Muscle of leg (tissue), 11 donors: ENCODE results near the gene F7. TPM values are rescaled to one million over a fixed set of nuclear protein-coding genes. Genes with fewer than 3 reads are reported as not detected.

Source experiments
- DNase-seq: peaks from one replicate; pipeline ENCODE4 v3.0.0; 2013
- H3K27ac ChIP-seq: one replicate; pipeline ENCODE4 v1.5.1; 2013; ENCODE audit warnings: mild to moderate bottlenecking, low read length, control low read depth
- H3K27me3 ChIP-seq: one replicate; pipeline ENCODE4 v1.6.1; 2013; ENCODE audit warnings: low read length; ENCODE audit not compliant: control insufficient read depth, insufficient read depth
- H3K36me3 ChIP-seq: one replicate; pipeline ENCODE4 v1.6.1; 2013; ENCODE audit warnings: low read length; ENCODE audit not compliant: control insufficient read depth, insufficient read depth
- H3K4me1 ChIP-seq: one replicate; pipeline ENCODE4 v1.6.1; 2013; ENCODE audit warnings: low read length; ENCODE audit not compliant: control insufficient read depth, insufficient read depth
- H3K4me3 ChIP-seq: one replicate; pipeline ENCODE4 v1.5.1; 2013; ENCODE audit warnings: low read length, control low read depth
- H3K9me3 ChIP-seq: replicated peaks from 2 replicates; pipeline ENCODE4 v1.6.1; 2013; ENCODE audit warnings: low read depth, low read length; ENCODE audit not compliant: control insufficient read depth
- WGBS: methylation state at CpG from one replicate; pipeline ENCODE4 v1.1.5; 2013; ENCODE audit warnings: missing lambda C conversion rate; ENCODE audit not compliant: insufficient coverage; 5-methylcytosine and 5-hydroxymethylcytosine counted together
- polyA plus RNA-seq, 8 donors: library from polyadenylated mRNA; unstranded; fragments of 120-200 nt; gene quantifications; one replicate each; pipeline versions ENCODE4 v1.2.1 to v1.2.3, GENCODE V29; 2013; ENCODE audit warnings: inconsistent platforms in 1 of 8, low replicate concordance in 1 of 8; ENCODE audit not compliant: insufficient read length in 8 of 8, insufficient read depth in 1 of 8
- total RNA-seq: library from RNA; stranded (reverse); fragments of 120-200 nt; gene quantifications from one replicate; pipeline ENCODE4 v1.2.4, GENCODE V29; 2013

The F7 gene
- total and polyA plus RNA-seq, 9 donors: 0.99 to 2.0 (median 1.6) TPM

DNA sequence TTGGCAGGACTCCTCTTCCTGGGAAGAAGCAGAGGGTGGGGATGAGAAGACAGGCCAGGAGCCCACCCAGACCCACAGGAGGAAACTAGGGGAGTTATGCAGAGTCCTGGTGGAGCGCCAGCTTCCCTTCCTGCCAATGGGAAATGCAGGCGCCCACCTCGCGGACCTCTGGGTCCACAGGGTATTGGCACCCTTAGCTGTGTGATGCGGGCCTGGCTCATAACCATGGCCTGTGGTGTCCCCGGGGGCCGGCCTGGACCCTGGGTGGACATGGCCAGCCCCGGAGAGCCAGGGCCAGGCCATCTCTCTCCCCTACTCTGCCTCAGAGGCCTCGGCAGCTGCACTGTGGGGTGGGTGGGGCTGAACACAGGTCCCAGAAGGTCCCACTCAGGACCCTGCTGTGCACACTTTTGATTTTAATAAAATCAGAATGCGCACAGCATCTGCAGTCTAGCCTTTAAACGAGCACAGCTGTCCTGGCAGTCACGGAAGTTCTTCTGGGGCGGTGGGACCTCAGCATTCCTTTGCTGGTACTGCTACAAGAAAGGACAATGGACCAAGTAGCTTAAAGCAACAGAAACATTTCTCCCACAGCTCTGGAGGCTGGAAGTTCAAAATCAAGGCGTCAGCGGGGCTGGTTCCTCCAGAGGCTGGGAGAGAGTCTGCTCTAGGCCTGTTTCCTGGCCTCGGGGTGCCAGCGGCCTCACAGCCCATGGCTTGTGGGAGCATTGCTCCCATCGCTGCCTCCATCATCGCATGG lies 18.8 kb downstream of the F7 start:
- peaks cover 7% of the 10 kb centered on the region for H3K27me3 ChIP-seq
- no peaks in the 10 kb centered on the region for H3K9me3 ChIP-seq
- no peaks in the 10 kb centered on the region for H3K36me3 ChIP-seq
- no peak overlapping the region for H3K4me3 ChIP-seq
- 69% methylated on average over 15 of the region's 19 CpGs for WGBS
- peak; percentile 56 for DNase-seq
- H3K4me1 ChIP-seq: peaks cover 33% of the 10 kb centered on the region
- no peak overlapping the region for H3K27ac ChIP-seq

DNA sequence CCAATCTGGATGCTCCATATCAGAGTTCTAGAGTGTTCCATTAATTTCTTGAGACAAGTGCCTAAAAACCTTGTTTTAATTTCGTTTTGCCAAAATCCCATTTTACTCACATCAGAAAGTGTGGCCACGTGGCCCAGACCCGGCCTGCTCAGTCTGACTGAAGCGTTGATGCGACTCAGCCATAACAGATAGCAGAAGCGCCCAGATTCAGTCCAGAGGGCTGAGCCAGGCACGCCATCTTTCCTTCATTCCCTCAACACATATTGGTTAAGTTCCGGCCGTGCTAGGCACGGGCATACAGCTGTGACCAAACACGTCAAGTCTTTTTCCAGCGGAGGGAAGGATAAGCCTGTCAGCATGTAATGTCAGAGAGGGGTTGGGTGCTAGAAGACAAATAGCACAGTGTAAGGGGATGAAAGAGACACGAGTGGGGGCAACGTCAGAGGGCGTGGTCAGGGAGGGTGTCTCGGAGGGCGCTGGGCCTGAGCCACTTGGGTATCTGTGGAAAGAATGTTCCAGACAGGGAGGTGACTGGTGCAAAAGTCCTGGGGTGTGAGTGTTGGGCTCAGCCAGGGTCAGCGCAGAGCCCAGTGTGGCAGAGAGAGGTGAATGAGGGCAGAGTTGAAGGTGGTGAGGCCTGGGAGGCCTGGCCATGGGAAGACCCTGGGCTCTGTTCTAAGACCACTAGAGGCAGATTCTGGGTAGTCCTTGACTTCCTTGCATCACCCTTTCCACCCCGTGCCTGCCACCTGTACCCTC lies 20.1 kb downstream of the F7 start:
- Histone ChIP-seq H3K4me3 (no peak overlapping the region), H3K9me3 (no peaks in the 10 kb centered on the region), H3K4me1 (peaks cover 39% of the 10 kb centered on the region), H3K27me3 (peaks cover 17% of the 10 kb centered on the region), H3K27ac (no peak overlapping the region), H3K36me3 (no peaks in the 10 kb centered on the region)
- WGBS: 89% methylated on average over 17 of the region's 19 CpGs
- no peak for DNase-seq

DNA sequence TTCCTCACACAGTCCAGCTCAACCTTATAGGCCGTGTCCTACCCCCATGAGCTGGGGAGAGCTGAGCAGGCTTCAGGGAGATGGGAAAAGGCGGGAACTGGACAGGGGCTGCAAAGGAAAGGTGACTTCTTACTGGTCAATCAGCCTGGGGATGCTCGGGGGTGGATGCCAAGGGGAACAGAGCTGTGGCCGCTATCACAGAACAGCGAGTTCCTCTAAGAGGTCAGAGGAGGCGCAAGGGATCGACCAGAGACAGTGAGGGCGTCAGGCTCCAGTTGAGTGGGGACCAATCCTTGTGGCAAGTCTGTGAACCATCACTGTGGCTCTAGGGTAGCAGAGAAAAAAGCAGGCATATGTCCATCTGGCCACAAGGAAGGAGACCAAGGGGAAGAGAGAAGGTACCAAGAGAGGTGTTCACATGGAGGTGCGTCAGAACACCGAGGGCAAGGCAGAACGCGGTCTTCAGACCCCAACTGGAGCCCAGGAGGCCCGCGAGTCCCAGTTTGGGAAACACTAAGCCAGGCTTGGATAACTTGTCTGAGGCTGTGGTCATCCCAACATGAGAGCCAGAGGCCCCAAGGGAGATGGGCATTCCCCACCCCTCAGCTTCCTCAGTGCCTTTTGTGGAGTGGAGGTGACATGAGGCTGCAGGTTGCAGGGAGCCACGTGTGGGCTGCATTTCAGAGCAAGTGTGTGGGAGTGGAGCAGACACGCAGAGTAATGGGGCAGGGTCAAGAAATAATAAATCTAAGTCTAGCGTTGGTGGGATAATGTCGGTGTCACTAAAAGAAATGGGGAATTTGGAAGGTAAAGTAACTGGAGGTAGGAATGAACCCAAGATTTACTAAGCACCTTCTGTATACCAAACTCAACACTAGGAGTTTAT lies 20.9 kb downstream of the F7 start:
- Histone ChIP-seq H3K4me3 (no peak overlapping the region), H3K4me1 (peaks cover 37% of the 10 kb centered on the region), H3K27me3 (peaks cover 19% of the 10 kb centered on the region), H3K9me3 (no peaks in the 10 kb centered on the region), H3K27ac (no peak overlapping the region), H3K36me3 (no peaks in the 10 kb centered on the region)
- DNase-seq: no peak
- WGBS: 87% methylated on average over 15 of the region's 18 CpGs

DNA sequence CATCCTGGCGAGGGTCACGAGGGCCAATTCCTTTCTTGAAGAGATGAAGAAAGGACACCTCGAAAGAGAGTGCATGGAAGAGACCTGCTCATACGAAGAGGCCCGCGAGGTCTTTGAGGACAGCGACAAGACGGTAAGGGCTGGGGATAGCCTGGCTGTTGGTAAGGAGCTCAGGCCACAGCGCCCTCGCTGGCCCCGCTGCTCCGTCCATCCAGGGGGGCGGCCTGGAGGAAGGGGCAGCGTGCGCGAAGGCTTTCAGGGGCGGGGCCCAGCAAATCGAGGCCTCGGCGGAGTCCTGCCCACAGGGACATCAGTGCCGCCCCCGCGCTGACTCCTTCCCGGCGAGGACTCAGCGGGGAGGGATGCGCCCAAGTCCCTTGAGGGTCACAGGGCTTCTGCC lies 23.9 kb downstream of the F7 start:
- peaks cover 19% of the 10 kb centered on the region for H3K27me3 ChIP-seq
- no peaks in the 10 kb centered on the region for H3K9me3 ChIP-seq
- H3K27ac ChIP-seq: no peak overlapping the region
- WGBS: 49% methylated on average over 26 of the region's 27 CpGs
- no peak for DNase-seq
- peak overlapping the region; percentile 37 for H3K4me3 ChIP-seq
- peaks cover 9% of the 10 kb centered on the region for H3K4me1 ChIP-seq
- H3K36me3 ChIP-seq: no peaks in the 10 kb centered on the region

DNA sequence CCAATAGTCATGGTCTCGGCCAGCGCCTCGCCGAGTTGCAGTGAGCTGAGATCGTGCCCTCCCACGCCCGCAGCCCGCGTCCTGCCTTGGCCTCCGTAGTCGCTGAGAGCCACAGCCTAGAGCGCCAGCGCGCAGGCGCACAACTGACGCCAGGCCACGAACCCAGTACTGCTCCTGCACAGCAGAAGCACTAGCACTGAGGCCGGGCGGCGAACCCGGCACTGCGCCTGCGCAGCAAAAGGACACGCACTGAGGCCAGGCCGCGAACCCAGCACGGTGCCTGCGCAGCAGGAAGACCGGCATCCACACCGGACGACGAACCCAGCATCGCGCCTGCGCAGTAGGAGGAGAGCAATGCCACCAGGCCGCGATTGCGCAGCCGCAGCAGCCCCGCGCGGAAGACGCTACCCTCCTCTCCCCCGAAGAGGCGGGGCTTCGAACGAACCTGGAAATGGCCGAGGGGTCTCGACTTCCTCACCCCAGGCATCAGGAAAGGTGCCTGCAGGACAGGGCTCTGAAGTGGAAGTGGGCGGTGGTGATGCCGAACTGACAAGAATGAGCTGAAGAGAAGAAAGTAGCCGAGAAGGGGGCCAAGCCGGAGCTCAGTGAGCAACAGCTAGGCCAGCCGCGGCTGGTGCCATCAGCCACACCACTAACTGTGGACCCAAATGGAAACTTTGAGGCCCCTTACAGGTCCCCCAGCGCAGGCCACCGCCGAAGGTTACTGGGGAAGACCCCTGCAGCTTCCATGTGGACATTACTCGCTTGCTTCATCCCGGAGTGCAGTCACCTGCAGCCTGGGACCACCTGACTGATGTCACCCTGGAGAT lies 24.5 kb downstream of the F7 start:
- no peak for DNase-seq
- Histone ChIP-seq H3K4me1 (peaks cover 6% of the 10 kb centered on the region), H3K27ac (no peak overlapping the region), H3K9me3 (no peaks in the 10 kb centered on the region), H3K36me3 (no peaks in the 10 kb centered on the region), H3K4me3 (peak overlapping the region; percentile 37), H3K27me3 (peaks cover 19% of the 10 kb centered on the region)
- 27% methylated on average over 55 of the region's 60 CpGs for WGBS

DNA sequence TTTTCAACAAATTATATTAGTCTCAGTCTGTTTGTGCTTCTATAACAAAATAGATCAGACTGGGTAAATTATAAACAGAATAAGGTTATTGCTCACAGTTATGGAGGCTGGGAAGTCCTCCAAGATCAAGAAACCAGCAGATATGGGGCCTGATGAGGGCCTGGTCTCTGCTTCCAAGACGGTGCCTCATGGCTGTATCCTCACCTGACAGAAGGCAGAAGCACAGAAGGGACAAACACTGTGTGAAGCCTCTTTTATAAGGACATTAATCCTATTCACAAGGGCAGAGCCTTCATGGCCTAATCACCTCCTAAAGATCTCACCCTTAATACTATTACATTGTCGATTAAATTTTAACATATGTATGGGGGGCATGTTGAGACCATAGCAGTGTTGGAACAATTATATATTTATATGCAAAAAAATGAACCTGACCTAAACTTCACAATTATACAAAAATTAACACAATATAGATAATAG lies 29.7 kb downstream of the F7 start:
- Histone ChIP-seq H3K9me3 (no peaks in the 10 kb centered on the region), H3K36me3 (no peaks in the 10 kb centered on the region), H3K4me1 (no peaks in the 10 kb centered on the region), H3K4me3 (no peak overlapping the region), H3K27ac (no peak overlapping the region), H3K27me3 (peaks cover 3% of the 10 kb centered on the region)
- WGBS: 100% methylated on average over 1 of the region's 2 CpGs
- no peak for DNase-seq

DNA sequence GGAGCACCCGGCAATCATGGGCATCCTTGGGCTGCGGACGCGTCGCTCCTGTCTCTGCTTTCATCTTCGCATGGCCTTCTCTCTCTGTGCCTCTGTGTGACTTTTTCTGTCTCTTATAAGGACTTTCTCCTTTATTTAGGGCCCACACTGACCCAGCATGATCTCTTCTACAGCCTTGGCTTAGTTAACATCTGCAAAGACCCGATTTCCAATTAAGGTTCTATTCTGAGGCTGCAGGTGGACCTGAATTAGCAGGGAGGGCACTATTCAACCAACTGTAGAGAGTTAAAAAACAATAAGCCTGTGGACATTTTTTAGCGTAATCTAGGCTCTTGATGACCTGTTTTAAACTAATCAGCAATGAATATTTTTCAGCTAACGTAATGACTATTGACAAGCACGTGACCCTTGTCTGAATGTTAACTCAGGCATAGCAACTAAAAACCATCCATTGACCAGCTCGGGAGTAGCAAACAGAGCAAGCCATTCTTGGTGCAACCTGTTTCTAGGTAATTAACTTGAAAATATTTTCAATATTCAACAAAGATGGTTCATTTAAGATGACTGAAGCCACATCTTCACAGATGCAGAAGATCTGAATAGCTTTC lies 32.2 kb downstream of the F7 start:
- no peaks in the 10 kb centered on the region for H3K36me3 ChIP-seq
- H3K27ac ChIP-seq: no peak overlapping the region
- no peaks in the 10 kb centered on the region for H3K9me3 ChIP-seq
- no peak for DNase-seq
- whole genome bisulfite sequencing: 80% methylated on average over 10 of the region's 11 CpGs
- H3K27me3 ChIP-seq: no peaks in the 10 kb centered on the region
- no peaks in the 10 kb centered on the region for H3K4me1 ChIP-seq
- H3K4me3 ChIP-seq: no peak overlapping the region

DNA sequence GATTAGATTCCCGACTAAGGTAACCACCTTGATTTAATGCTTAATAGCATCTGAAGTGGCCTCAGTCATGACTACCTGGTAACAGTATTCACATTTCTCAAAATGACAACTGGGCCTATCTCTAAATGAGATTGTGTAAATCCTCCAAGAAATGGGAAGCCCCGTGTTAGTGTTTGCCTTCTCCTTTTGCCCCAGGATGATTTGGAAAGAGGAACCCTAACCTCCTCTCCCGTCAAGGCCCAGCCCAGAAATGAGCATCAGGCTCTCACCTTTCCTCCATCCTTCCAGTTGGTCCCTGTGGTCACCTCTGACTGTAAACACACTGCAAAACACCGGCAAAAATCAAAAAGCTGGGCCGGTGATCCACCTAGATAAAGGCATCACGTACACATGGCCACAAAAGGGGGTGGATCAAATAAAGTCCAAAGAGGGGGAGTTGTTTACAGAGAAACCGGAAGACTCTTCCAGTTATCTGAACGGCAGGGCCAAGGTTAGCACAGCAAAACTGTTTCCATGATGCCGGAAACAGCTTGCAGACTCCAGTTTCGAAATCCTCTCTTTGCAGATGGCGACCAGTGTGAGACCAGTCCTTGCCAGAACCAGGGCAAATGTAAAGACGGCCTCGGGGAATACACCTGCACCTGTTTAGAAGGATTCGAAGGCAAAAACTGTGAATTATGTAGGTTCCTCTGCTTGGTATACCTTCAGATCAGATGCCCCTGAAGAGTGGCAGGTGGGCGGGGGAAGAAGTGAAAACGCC lies 33.4 kb downstream of the F7 start:
- H3K27ac ChIP-seq: no peak overlapping the region
- no peaks in the 10 kb centered on the region for H3K27me3 ChIP-seq
- DNase-seq: no peak
- H3K4me1 ChIP-seq: no peaks in the 10 kb centered on the region
- no peaks in the 10 kb centered on the region for H3K36me3 ChIP-seq
- H3K9me3 ChIP-seq: no peaks in the 10 kb centered on the region
- WGBS: 78% methylated on average over 13 of the region's 16 CpGs
- H3K4me3 ChIP-seq: no peak overlapping the region

DNA sequence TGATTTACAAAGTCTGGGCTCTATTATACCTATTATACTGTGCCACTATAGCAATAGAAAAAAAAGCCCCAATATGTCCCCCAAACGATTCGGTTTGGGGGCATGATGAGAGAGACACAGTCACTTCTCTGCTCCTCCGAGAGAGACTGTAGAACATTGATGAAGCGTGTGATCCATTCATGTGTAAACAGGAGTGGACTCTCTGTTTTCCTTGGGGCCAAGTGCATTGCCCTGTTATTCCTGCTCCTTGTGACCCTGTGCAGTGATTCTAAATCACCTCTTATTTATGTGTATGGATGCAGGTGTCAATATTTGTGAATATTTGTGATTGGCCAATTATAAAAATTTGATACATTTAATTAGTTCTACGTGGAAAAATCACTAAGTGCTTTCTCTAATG lies 34.0 kb downstream of the F7 start:
- Histone ChIP-seq H3K4me3 (no peak overlapping the region), H3K36me3 (no peaks in the 10 kb centered on the region), H3K27me3 (no peaks in the 10 kb centered on the region), H3K4me1 (no peaks in the 10 kb centered on the region), H3K9me3 (no peaks in the 10 kb centered on the region), H3K27ac (no peak overlapping the region)
- DNase-seq: no peak
- 83% methylated on average over 2 of the region's 5 CpGs for WGBS
